ENCODE data around the gene TMEM74B. TPM values are rescaled to one million over a fixed set of nuclear protein-coding genes. Genes with fewer than 3 reads are reported as not detected.
"Not testable (repeated sequence)": the region's sequence is repeated elsewhere in the genome, so short reads cannot be mapped to it uniquely, and the experiment has no call there.

TMEM74B gene
- total and polyA plus RNA-seq, 4 experiments from 2014 or later, result not detected

GRCh38 chr20:1224205-1224890 lies 39.6 kb upstream of the TMEM74B start:
- peaks cover 17% of the 10 kb centered on the region for H3K4me1 ChIP-seq (ENCODE audit: insufficient read depth, low read length)
- H3K27ac Mint-ChIP-seq, result peak overlapping the region in 5 of 7 donors; percentile 5 to 77 (median 63)
- peak in 2 of 5 donors; percentile 16 to 47 for DNase-seq
- peak overlapping the region in 6 of 8 donors; percentile 27 to 76 (median 55) for H3K4me3 Mint-ChIP-seq
- H3K27me3 Mint-ChIP-seq, result peaks cover 2 to 3% of the 10 kb centered on the region in 2 donors
- no peaks in the 10 kb centered on the region for H3K36me3 ChIP-seq (ENCODE audit: insufficient read depth, low read length)
- ChIA-PET POLR2A (ENCODE audit: partially characterized antibody) (interaction anchor here (2.1 kb wide), 1 partner anchor 42 kb away, joined by 6 read pairs; the partner anchor contains the start of gene SNPH), CTCF (ENCODE audit: partially characterized antibody) (no interaction called here)
- H3K4me1 Mint-ChIP-seq, result peaks cover 2 to 18% (median 10%) of the 10 kb centered on the region in 4 donors
- peaks cover 0 to 2% of the 10 kb centered on the region in 2 donors for H3K36me3 Mint-ChIP-seq
- no peak overlapping the region for H3K27ac ChIP-seq (ENCODE audit: low read depth, low read length)
- no peaks in the 10 kb centered on the region for H3K9me3 ChIP-seq (ENCODE audit: control insufficient read depth in 1 of 2, low read length in 2 of 2)
- intact Hi-C loops (cut with micrococcal nuclease), result no loop called here
- peaks cover 0 to 5% (median 2%) of the 10 kb centered on the region in 8 donors for H3K9me3 Mint-ChIP-seq
- H3K27me3 ChIP-seq (ENCODE audit: insufficient read depth, low read length), result peaks cover 6% of the 10 kb centered on the region
- no peak overlapping the region for H3K4me3 ChIP-seq (ENCODE audit: low read length in 2 of 2)

- intact Hi-C loops (cut with micrococcal nuclease); H3K9me3 ChIP-seq (ENCODE audit: control insufficient read depth in 1 of 2, low read length in 2 of 2); DNase-seq; H3K4me3 Mint-ChIP-seq; H3K27ac ChIP-seq (ENCODE audit: low read depth, low read length); POLR2A ChIA-PET (ENCODE audit: partially characterized antibody); H3K4me3 ChIP-seq (ENCODE audit: low read length in 2 of 2); H3K27me3 Mint-ChIP-seq; H3K27ac Mint-ChIP-seq; H3K9me3 Mint-ChIP-seq; H3K36me3 Mint-ChIP-seq; CTCF ChIA-PET (ENCODE audit: partially characterized antibody); H3K36me3 ChIP-seq (ENCODE audit: insufficient read depth, low read length); H3K27me3 ChIP-seq (ENCODE audit: insufficient read depth, low read length): not testable (repeated sequence)
- H3K4me1 Mint-ChIP-seq, result peaks cover 2 to 18% (median 10%) of the 10 kb centered on the region in 4 donors
- H3K4me1 ChIP-seq (ENCODE audit: insufficient read depth, low read length), result peaks cover 17% of the 10 kb centered on the region
These were observed 38.0 kb upstream of the TMEM74B start for GRCh38 chr20:1222750-1223149.

GRCh38 chr20:1216527-1217427 lies 32.0 kb upstream of the TMEM74B start:
- H3K4me1 ChIP-seq (ENCODE audit: insufficient read depth, low read length), result peaks cover 33% of the 10 kb centered on the region
- intact Hi-C loops (cut with micrococcal nuclease); H3K36me3 Mint-ChIP-seq; H3K9me3 Mint-ChIP-seq; H3K27me3 Mint-ChIP-seq; H3K27me3 ChIP-seq (ENCODE audit: insufficient read depth, low read length); POLR2A ChIA-PET (ENCODE audit: partially characterized antibody); H3K4me3 ChIP-seq (ENCODE audit: low read length in 2 of 2); H3K27ac ChIP-seq (ENCODE audit: low read depth, low read length); CTCF ChIA-PET (ENCODE audit: partially characterized antibody); H3K9me3 ChIP-seq (ENCODE audit: control insufficient read depth in 1 of 2, low read length in 2 of 2); H3K36me3 ChIP-seq (ENCODE audit: insufficient read depth, low read length); DNase-seq: not testable (repeated sequence)
- peak overlapping the region in 3 of 8 donors; percentile 30 to 47 (median 34) for H3K4me3 Mint-ChIP-seq
- peak overlapping the region in 4 of 7 donors; percentile 17 to 82 (median 74) for H3K27ac Mint-ChIP-seq
- H3K4me1 Mint-ChIP-seq, result peaks cover 19 to 28% (median 26%) of the 10 kb centered on the region in 4 donors

- Histone ChIP-seq H3K27ac (ENCODE audit: low read depth, low read length) (peak overlapping the region; percentile 25), H3K4me1 (ENCODE audit: insufficient read depth, low read length) (peaks cover 33% of the 10 kb centered on the region), H3K9me3 (ENCODE audit: control insufficient read depth in 1 of 2, low read length in 2 of 2) (no peaks in the 10 kb centered on the region), H3K4me3 (ENCODE audit: low read length in 2 of 2) (no peak overlapping the region), H3K27me3 (ENCODE audit: insufficient read depth, low read length) (no peaks in the 10 kb centered on the region), H3K36me3 (ENCODE audit: insufficient read depth, low read length) (no peaks in the 10 kb centered on the region)
- Mint-ChIP-seq H3K36me3 (no peaks in the 10 kb centered on the region), H3K27ac (peak overlapping the region; percentile 75 to 94 (median 89)), H3K4me3 (peak overlapping the region; percentile 48 to 72 (median 56)), H3K27me3 (peaks cover 1 to 4% of the 10 kb centered on the region in 2 donors), H3K9me3 (peaks cover 0 to 1% (median 0%) of the 10 kb centered on the region in 8 donors), H3K4me1 (peaks cover 19 to 28% (median 26%) of the 10 kb centered on the region in 4 donors)
- intact Hi-C loops (cut with micrococcal nuclease), result no loop called here
- ChIA-PET CTCF (ENCODE audit: partially characterized antibody) (interaction anchor here (1.0 kb wide), 1 partner anchor 107 kb away, joined by 4 read pairs; no protein-coding TSS in a partner anchor), POLR2A (ENCODE audit: partially characterized antibody) (no interaction called here)
- DNase-seq, result peak in 2 of 5 donors; percentile 17 to 19
These were observed 30.8 kb upstream of the TMEM74B start for GRCh38 chr20:1215386-1216170.

GRCh38 chr20:1214838-1215261 lies 30.1 kb upstream of the TMEM74B start:
- H3K36me3 ChIP-seq (ENCODE audit: insufficient read depth, low read length), result no peaks in the 10 kb centered on the region
- no peaks in the 10 kb centered on the region for H3K36me3 Mint-ChIP-seq
- no peak overlapping the region for H3K4me3 ChIP-seq (ENCODE audit: low read length in 2 of 2)
- DNase-seq, result no peak
- CTCF ChIA-PET (ENCODE audit: partially characterized antibody), result interaction anchor here (1.0 kb wide), 1 partner anchor 107 kb away, joined by 4 read pairs; no protein-coding TSS in a partner anchor
- H3K4me1 ChIP-seq (ENCODE audit: insufficient read depth, low read length), result peaks cover 33% of the 10 kb centered on the region
- peaks cover 19 to 28% (median 26%) of the 10 kb centered on the region in 4 donors for H3K4me1 Mint-ChIP-seq
- no peaks in the 10 kb centered on the region for H3K27me3 ChIP-seq (ENCODE audit: insufficient read depth, low read length)
- peak overlapping the region in 2 of 7 donors; percentile 75 to 77 for H3K27ac Mint-ChIP-seq
- no peak overlapping the region for H3K27ac ChIP-seq (ENCODE audit: low read depth, low read length)
- H3K9me3 ChIP-seq (ENCODE audit: control insufficient read depth in 1 of 2, low read length in 2 of 2), result no peaks in the 10 kb centered on the region
- POLR2A ChIA-PET (ENCODE audit: partially characterized antibody), result no interaction called here
- H3K27me3 Mint-ChIP-seq, result peaks cover 1 to 4% of the 10 kb centered on the region in 2 donors
- intact Hi-C loops (cut with micrococcal nuclease), result loop anchor here (5.0 kb wide), 3 partner anchors 87 to 258 kb away; no protein-coding TSS in a partner anchor
- peak overlapping the region in 1 of 8 donors; percentile 52 for H3K4me3 Mint-ChIP-seq
- H3K9me3 Mint-ChIP-seq, result peaks cover 0 to 1% (median 0%) of the 10 kb centered on the region in 8 donors

GRCh38 chr20:1212607-1213396 lies 28.0 kb upstream of the TMEM74B start:
- ChIA-PET CTCF (ENCODE audit: partially characterized antibody) (interaction anchor here (0.7 to 2.9 kb wide), 18 partner anchors 8 to 398 kb away, joined by 3 to 21 read pairs (median 4); partner anchors contain the start of genes NSFL1C and RAD21L1), POLR2A (ENCODE audit: partially characterized antibody) (interaction anchor here (0.9 kb wide), 1 partner anchor 104 kb away, joined by 3 read pairs; no protein-coding TSS in a partner anchor)
- intact Hi-C loops (cut with micrococcal nuclease), result loop anchor here (1.0 to 5.0 kb wide), 6 partner anchors 13 to 256 kb away; partner anchors contain the start of gene RAD21L1
- Mint-ChIP-seq H3K27me3 (peaks cover 3 to 6% of the 10 kb centered on the region in 2 donors), H3K4me1 (peaks cover 19 to 28% (median 25%) of the 10 kb centered on the region in 4 donors), H3K9me3 (no peaks in the 10 kb centered on the region), H3K27ac (peak overlapping the region in 1 of 7 donors; percentile 13), H3K4me3 (peak overlapping the region in 7 of 8 donors; percentile 4 to 52 (median 26)), H3K36me3 (no peaks in the 10 kb centered on the region)
- Histone ChIP-seq H3K36me3 (ENCODE audit: insufficient read depth, low read length) (no peaks in the 10 kb centered on the region), H3K27me3 (ENCODE audit: insufficient read depth, low read length) (no peaks in the 10 kb centered on the region), H3K27ac (ENCODE audit: low read depth, low read length) (no peak overlapping the region), H3K4me1 (ENCODE audit: insufficient read depth, low read length) (peaks cover 33% of the 10 kb centered on the region), H3K9me3 (ENCODE audit: control insufficient read depth in 1 of 2, low read length in 2 of 2) (no peaks in the 10 kb centered on the region), H3K4me3 (ENCODE audit: low read length in 2 of 2) (no peak overlapping the region)
- peak; percentile 52 to 63 (median 60) for DNase-seq

Measured in CD4-positive, alpha-beta memory T cell (primary cell).